ENCODE results near the gene PTPRG.

The PTPRG gene

GRCh38 chr3:61890167-61890566 is 328.8 kb downstream of the PTPRG start:
- ChIA-PET POLR2A (ENCODE audit: low non-redundant PET) (no interaction called here), CTCF (no interaction called here)
- DNase-seq (ENCODE audit: low spot score): no peak
- TF ChIP-seq CTCF (conservative IDR thresholded peaks at IDR 0.05; ENCODE audit: low read depth): no peak
- H3K27ac ChIP-seq: no peak overlapping the region

- CTCF ChIA-PET: no interaction called here
- H3K27ac ChIP-seq: no peak overlapping the region
- DNase-seq (ENCODE audit: low spot score): no peak
- no peak for TF ChIP-seq CTCF (conservative IDR thresholded peaks at IDR 0.05; ENCODE audit: low read depth)
- POLR2A ChIA-PET (ENCODE audit: low non-redundant PET): no interaction called here
Observed at GRCh38 chr3:61890586-61890985, 329.2 kb downstream of the PTPRG start.

- H3K27ac ChIP-seq: no peak overlapping the region
- CTCF ChIA-PET: no interaction called here
- no peak for DNase-seq (ENCODE audit: low spot score)
- POLR2A ChIA-PET (ENCODE audit: low non-redundant PET): no interaction called here
- TF ChIP-seq CTCF (conservative IDR thresholded peaks at IDR 0.05; ENCODE audit: low read depth): no peak
Observed at GRCh38 chr3:61892891-61893290, 331.5 kb downstream of the PTPRG start.

GRCh38 chr3:61893840-61894566 is 332.6 kb downstream of the PTPRG start:
- no peak overlapping the region for H3K27ac ChIP-seq
- no peak for DNase-seq (ENCODE audit: low spot score)
- ChIA-PET CTCF (interaction anchor here (0.6 kb wide), 1 partner anchor 1868 kb away, joined by 3 read pairs; no protein-coding TSS in a partner anchor), POLR2A (ENCODE audit: low non-redundant PET) (no interaction called here)
- no peak for TF ChIP-seq CTCF (conservative IDR thresholded peaks at IDR 0.05; ENCODE audit: low read depth)

GRCh38 chr3:61894988-61895935 is 333.9 kb downstream of the PTPRG start:
- DNase-seq (ENCODE audit: low spot score): peak; percentile 75
- H3K27ac ChIP-seq: no peak overlapping the region
- no peak for TF ChIP-seq CTCF (conservative IDR thresholded peaks at IDR 0.05; ENCODE audit: low read depth)
- ChIA-PET POLR2A (ENCODE audit: low non-redundant PET) (no interaction called here), CTCF (no interaction called here)

GRCh38 chr3:61896251-61896650 is 334.9 kb downstream of the PTPRG start:
- no peak overlapping the region for H3K27ac ChIP-seq
- DNase-seq (ENCODE audit: low spot score): no peak
- CTCF ChIA-PET: interaction anchor here (0.6 kb wide), 1 partner anchor 214 kb away, joined by 4 read pairs; no protein-coding TSS in a partner anchor
- TF ChIP-seq CTCF (conservative IDR thresholded peaks at IDR 0.05; ENCODE audit: low read depth): no peak
- POLR2A ChIA-PET (ENCODE audit: low non-redundant PET): no interaction called here

Measured in RWPE1 (cell line).